GM19099 (cell line): Measurements from ENCODE around the gene HSD17B2.

ENCODE experiments used
- POLR2A ChIP-seq: IDR thresholded peaks from 3 replicates; pipeline ENCODE4 v1.6.1; 2011; ENCODE audit warnings: low read depth; ENCODE audit not compliant: insufficient read length; ENCODE audit errors: extremely low read depth

Gene HSD17B2

GRCh38 chr16:82011199-82011641, 23.8 kb upstream of the HSD17B2 start, which contains the start of gene SDR42E1:
Gene SDR42E1, minus strand, starts transcription at chr16:82011470. Its CDS starts 10,612 bp downstream, at chr16:82000858.
- TF ChIP-seq POLR2A, result peak; percentile 59

GRCh38 chr16:82013139-82013538, 21.9 kb upstream of the HSD17B2 start:
- TF ChIP-seq POLR2A, result no peak

GRCh38 chr16:82016263-82016662, 18.8 kb upstream of the HSD17B2 start:
- TF ChIP-seq POLR2A, result no peak

- TF ChIP-seq POLR2A, result no peak
Observed at GRCh38 chr16:82016964-82017363, 18.1 kb upstream of the HSD17B2 start.

DNA sequence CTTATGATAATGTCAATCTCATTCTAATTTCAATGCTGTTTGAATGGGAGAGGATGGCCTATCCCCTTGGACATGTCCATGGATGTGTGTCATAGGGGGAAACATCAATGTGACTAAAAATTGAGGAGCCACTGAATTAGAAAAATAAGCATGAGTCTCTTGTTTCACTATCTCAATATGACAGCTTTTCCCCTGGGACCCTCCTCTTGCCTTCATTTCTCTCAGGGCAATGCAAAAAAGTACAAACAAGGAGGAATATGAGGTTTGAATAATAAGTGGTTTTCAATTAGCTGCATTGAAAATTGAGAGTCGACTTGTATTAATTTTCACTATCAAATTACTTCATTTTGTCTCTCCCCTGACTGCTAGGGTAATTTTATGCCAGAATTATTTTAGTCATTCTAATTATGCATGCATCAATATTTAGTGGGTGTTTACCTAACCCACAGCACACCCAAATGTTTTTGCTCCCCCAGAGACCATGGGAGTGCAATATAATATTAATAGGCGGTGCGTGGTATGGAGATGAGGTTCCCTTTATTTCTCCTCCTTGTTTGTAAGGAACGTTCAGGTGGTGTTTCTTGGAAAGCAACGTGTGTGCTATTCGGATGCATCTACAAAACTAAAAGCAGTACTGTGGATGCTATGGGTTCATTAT, 17.0 kb upstream of the HSD17B2 start:
- no peak for TF ChIP-seq POLR2A

- TF ChIP-seq POLR2A, result no peak
Observed at GRCh38 chr16:82019535-82019934, 15.5 kb upstream of the HSD17B2 start.

DNA sequence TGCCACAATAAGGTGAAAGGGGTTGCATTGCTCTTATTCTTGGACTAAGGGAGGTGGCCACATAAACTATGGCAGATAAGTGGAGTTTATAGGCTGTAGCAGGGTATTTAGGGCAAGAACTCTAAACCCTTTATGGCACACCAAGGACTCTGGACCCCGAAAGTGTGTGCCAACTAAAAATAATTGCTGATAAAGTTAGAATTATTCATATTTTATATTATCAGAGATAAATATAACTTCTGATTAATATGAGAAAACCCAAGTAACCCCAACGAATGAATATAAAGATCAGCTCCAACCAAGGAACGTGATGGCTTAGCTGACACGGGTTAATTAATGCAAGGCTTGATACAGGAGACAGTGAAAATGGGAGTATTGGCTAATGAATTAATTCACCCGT, 15.0 kb upstream of the HSD17B2 start:
- no peak for TF ChIP-seq POLR2A

DNA sequence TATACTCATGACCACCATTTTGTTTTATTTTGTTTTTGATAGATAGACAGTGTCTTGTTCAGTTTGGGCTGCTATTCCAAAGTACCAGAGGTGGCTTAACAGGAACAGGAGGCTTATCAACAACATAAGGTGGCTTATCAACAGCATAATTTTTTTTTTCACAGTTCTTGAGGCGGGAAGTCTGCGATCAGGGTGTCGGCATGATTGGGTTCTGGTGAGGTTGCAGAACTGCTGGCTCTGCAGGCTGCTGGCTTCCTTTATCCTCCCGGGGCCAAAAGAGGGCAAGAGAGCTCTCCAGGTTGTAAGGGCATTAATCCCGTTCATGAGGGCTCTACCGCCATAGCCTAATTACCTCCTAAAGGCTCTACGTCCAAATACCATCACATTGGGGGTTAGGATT, 11.8 kb upstream of the HSD17B2 start:
- TF ChIP-seq POLR2A, result no peak

DNA sequence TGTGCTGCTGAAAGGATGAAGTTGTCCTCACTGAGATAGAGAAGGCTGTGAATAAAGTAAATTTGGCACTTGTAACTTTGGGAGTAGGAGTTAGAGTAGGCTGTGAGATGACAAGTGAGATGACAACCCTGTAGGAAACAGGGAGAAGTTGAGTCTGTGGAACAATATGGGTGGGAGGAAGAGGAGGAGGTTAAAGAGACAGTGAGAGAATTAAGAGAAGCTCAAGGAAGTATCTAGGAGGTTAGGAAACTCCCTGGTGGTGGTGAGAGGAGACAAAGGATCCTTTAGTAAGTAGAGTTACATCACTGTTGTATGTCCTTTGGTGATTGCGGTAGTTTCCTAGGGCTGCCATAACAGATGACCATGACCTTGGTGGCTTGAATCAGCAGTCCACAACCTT, 10.7 kb upstream of the HSD17B2 start:
- TF ChIP-seq POLR2A, result no peak

DNA sequence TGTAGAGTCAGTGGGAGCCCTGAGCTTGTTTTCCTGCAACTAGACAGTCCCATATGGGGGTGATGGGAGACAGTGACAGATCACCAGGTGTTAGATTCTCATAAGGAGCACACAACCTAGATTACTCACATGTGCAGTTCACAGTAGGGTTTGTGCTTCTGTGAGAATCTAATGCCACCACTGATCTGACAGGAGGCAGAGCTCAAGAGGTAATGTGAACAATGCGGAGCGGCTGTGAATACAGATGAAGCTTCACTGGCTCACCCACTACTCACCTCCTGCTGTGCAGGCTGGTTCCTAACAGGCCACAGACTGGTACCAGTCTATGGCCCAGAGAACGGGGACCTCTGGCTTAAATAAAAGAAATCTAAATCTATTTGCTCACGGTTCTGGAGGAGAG, 10.2 kb upstream of the HSD17B2 start:
- TF ChIP-seq POLR2A, result no peak

- TF ChIP-seq POLR2A, result no peak
Observed at GRCh38 chr16:82027629-82028064, 7.4 kb upstream of the HSD17B2 start.

- no peak for TF ChIP-seq POLR2A
Observed at GRCh38 chr16:82031116-82032084, 3.7 kb upstream of the HSD17B2 start.

DNA sequence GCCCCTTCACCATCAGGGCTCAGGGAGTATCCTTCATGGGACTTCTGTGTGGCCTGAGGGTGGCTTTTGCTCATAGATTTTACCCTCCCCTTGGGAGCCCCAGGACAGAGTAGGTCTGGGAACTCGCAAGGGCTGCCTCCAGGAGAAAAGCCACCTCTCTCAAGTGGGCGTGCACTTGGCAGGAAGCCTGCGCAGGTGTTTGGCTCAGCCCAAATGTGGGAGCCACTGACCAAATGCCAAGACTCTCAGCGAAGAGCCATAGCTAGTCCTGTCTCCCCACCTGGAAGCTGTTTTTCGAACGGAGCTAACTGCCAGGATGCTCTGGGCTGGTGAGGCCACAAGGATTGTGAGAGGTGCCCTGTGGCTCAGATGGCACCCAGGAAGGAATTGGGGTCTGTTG, 2.0 kb upstream of the HSD17B2 start:
- no peak for TF ChIP-seq POLR2A

DNA sequence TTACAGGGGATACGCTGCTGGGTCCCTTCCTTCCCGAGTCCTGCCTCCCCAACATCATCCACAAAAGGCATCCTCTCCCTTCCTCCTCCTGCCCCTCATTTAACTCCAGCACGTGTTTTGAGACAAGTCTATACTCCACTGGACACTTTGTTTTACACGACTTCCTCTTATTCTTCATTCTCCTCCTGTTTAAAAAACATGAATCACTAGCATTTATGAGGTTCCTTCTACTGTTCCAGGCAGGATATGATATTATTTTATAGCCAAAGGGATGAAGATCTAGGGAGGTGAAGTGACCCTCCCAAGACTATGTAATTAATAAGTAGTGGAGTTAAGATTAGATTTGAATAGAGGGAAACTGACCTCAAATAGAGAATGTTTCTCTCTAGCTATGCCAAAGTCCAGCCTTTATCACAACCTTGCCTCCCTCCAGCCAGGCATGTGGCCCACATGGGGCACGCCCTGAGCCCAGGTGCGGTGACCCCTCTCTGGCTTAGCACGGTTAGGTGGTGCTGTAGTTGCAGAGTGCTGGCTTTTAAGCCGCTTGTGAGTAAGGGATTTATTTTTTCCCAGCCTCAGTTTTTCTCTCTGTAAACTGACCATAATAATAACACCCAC, 1.3 kb upstream of the HSD17B2 start:
- no peak for TF ChIP-seq POLR2A

- TF ChIP-seq POLR2A, result no peak
Observed at GRCh38 chr16:82037251-82037650, 2.2 kb downstream of the HSD17B2 start.
